HFF-Myc (cell line): Measurements from ENCODE around the gene RAD51AP1.
A peak's percentile ranks its signal among the peaks of the same experiment; 100 is the strongest.

Source experiments
- DNase-seq: peaks from one replicate; pipeline ENCODE4 v3.0.0-alpha.2; 2011; ENCODE audit warnings: low read depth; ENCODE audit errors: extremely low read depth
- H3K4me3 ChIP-seq: replicated peaks from 2 replicates; pipeline ENCODE4 v1.5.1; 2011; ENCODE audit warnings: low read depth, mild to moderate bottlenecking, control low read depth, low read length
- TF ChIP-seq, protein P1 (sequence below): IDR thresholded peaks from 2 replicates; pipeline ENCODE4 v1.5.1; 2012; ENCODE audit warnings: mild to moderate bottlenecking, low read depth, low read length, control low read depth; ENCODE audit errors: missing control alignments

Gene RAD51AP1

GRCh38 chr12:4588916-4589315 is 50.2 kb downstream of the RAD51AP1 start:
- TF ChIP-seq, protein P1, sequence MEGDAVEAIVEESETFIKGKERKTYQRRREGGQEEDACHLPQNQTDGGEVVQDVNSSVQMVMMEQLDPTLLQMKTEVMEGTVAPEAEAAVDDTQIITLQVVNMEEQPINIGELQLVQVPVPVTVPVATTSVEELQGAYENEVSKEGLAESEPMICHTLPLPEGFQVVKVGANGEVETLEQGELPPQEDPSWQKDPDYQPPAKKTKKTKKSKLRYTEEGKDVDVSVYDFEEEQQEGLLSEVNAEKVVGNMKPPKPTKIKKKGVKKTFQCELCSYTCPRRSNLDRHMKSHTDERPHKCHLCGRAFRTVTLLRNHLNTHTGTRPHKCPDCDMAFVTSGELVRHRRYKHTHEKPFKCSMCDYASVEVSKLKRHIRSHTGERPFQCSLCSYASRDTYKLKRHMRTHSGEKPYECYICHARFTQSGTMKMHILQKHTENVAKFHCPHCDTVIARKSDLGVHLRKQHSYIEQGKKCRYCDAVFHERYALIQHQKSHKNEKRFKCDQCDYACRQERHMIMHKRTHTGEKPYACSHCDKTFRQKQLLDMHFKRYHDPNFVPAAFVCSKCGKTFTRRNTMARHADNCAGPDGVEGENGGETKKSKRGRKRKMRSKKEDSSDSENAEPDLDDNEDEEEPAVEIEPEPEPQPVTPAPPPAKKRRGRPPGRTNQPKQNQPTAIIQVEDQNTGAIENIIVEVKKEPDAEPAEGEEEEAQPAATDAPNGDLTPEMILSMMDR: no peak
- DNase-seq: no peak
- no peak overlapping the region for H3K4me3 ChIP-seq

- TF ChIP-seq, protein P1: no peak
- H3K4me3 ChIP-seq: no peak overlapping the region
- no peak for DNase-seq
Observed at GRCh38 chr12:4589941-4590340, 51.3 kb downstream of the RAD51AP1 start.

GRCh38 chr12:4591180-4591687 is 52.5 kb downstream of the RAD51AP1 start:
- TF ChIP-seq, protein P1: no peak
- H3K4me3 ChIP-seq: no peak overlapping the region
- no peak for DNase-seq

DNA sequence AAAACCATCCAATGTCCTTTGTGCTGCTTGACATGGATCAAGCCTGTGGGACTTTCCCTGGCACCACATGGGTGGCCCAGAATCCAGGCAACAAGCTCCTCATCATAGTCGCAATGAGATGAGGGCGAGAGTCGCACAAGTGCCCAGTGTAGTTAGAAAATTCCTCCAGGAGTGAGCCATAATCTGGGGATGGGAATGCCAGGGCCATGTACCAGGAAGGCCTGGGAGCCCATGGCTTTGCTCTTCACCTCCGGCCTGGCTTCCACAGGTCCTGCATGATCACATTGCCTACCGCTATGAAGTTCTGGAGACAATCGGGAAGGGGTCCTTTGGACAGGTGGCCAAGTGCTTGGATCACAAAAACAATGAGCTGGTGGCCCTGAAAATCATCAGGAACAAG is 57.2 kb downstream of the RAD51AP1 start:
- TF ChIP-seq, protein P1: no peak
- DNase-seq: no peak
- no peak overlapping the region for H3K4me3 ChIP-seq

DNA sequence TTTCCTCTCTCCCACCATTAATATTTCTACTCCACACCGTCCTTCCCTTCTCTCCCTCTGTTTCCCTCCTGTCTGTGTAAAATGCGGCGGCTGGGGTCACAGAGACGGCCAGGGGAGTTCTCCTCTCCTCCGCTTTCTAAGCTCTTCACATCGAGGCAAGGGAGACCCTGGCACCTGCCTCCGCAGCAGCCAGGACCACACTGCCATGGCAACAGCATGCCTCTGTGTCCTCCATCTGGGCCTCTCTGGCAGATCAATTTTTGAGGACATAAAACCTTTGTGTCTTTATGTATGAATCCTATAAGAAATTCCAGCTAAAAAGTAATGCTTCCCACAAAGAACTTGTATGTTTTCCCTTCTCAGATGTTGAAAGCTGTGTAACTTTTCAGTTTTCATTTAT is 64.7 kb downstream of the RAD51AP1 start:
- no peak for DNase-seq
- H3K4me3 ChIP-seq: no peak overlapping the region
- TF ChIP-seq, protein P1: no peak

- H3K4me3 ChIP-seq: no peak overlapping the region
- TF ChIP-seq, protein P1: no peak
- no peak for DNase-seq
Observed at GRCh38 chr12:4603946-4604345, 65.3 kb downstream of the RAD51AP1 start.

- DNase-seq: peak; percentile 72
- TF ChIP-seq, protein P1: peak; percentile 99
- peak overlapping the region; percentile 72 for H3K4me3 ChIP-seq
Observed at GRCh38 chr12:4604684-4605193, 66.0 kb downstream of the RAD51AP1 start.
